Activated CD8-positive, alpha-beta T cell treated with anti-CD3 and anti-CD28 coated beads for 36 hours (primary cell): ENCODE data around the gene ZNF138. TPM values are rescaled to one million over a fixed set of nuclear protein-coding genes. Genes with fewer than 3 reads are reported as not detected.
A peak's percentile ranks its signal among the peaks of the same experiment; 100 is the strongest.
"Not testable (repeated sequence)": the region's sequence is repeated elsewhere in the genome, so short reads cannot be mapped to it uniquely, and the experiment has no call there.

ENCODE experiments used
- ATAC-seq: fragments of 200-7000 bp; cut with Tn5 transposase; one replicate; pipeline ENCODE4 v1.10.0; 2021; ENCODE audit warnings: mild to moderate bottlenecking, moderate library complexity
- CTCF ChIA-PET: fragments of 350-600 bp; sonication (Branson Sonifier 250); formaldehyde crosslinking; loops from one replicate; lab custom pipeline; 2021; ENCODE audit warnings: antibody characterized with exemption; lab: Charles Lee
- POLR2A ChIA-PET: fragments of 350-600 bp; sonication (Branson Sonifier 250); formaldehyde crosslinking; loops from one replicate; lab custom pipeline; 2021; ENCODE audit warnings: antibody characterized with exemption; lab: Charles Lee
- DNase-seq: peaks from one replicate; pipeline ENCODE4 v3.0.0-alpha.2; 2020
- H3K27ac Mint-ChIP-seq: one replicate; pipeline ENCODE4 v1.8.0; 2021; ENCODE audit warnings: mild to moderate bottlenecking, mixed read lengths
- H3K27me3 Mint-ChIP-seq: one replicate; pipeline ENCODE4 v1.8.0; 2021; ENCODE audit warnings: mixed read lengths
- H3K36me3 Mint-ChIP-seq: one replicate; pipeline ENCODE4 v1.8.0; 2021; ENCODE audit warnings: low read depth, mixed read lengths
- H3K4me1 Mint-ChIP-seq: one replicate; pipeline ENCODE4 v1.8.0; 2021; ENCODE audit warnings: low read depth, mixed read lengths
- H3K4me3 Mint-ChIP-seq: one replicate; pipeline ENCODE4 v1.8.0; 2021; ENCODE audit warnings: mild to moderate bottlenecking, moderate library complexity, mixed read lengths
- H3K9me3 Mint-ChIP-seq: one replicate; pipeline ENCODE4 v1.8.0; 2021; ENCODE audit warnings: mixed read lengths
- CTCF ChIP-seq: fragments of 200-600 bp; IDR thresholded peaks from one replicate; pipeline ENCODE4 v1.8.0; 2022; ENCODE audit warnings: antibody characterized with exemption, mild to moderate bottlenecking
- intact Hi-C: fragments of 100-400 bp; cut with micrococcal nuclease; formaldehyde crosslinking; loops from one replicate; pipeline ENCODE4 v1.10.0; 2022
- total RNA-seq, 2 experiments: library from RNA; stranded (reverse); gene quantifications; one replicate each; pipeline ENCODE4 v1.2.3, GENCODE V29; 2021

Gene ZNF138
- total RNA-seq, 2 experiments from 2014 or later, result 9.4 to 11.7 TPM

GRCh38 chr7:64787295-64787694 is 6.9 kb upstream of the ZNF138 start:
- POLR2A ChIA-PET, result no interaction called here
- H3K27ac Mint-ChIP-seq, result no peak overlapping the region
- intact Hi-C loops, result no loop called here
- no peaks in the 10 kb centered on the region for H3K36me3 Mint-ChIP-seq
- no peak for DNase-seq
- TF ChIP-seq CTCF, result no peak
- no peaks in the 10 kb centered on the region for H3K4me1 Mint-ChIP-seq
- CTCF ChIA-PET, result no interaction called here
- no peak overlapping the region for H3K4me3 Mint-ChIP-seq
- no peak for ATAC-seq
- peaks cover 2% of the 10 kb centered on the region for H3K27me3 Mint-ChIP-seq
- H3K9me3 Mint-ChIP-seq, result peaks cover 1% of the 10 kb centered on the region

GRCh38 chr7:64789241-64789640 is 5.0 kb upstream of the ZNF138 start:
- H3K4me3 Mint-ChIP-seq, H3K36me3 Mint-ChIP-seq, POLR2A ChIA-PET, H3K27me3 Mint-ChIP-seq, intact Hi-C loops, H3K27ac Mint-ChIP-seq, H3K4me1 Mint-ChIP-seq, H3K9me3 Mint-ChIP-seq, DNase-seq, CTCF ChIA-PET, ATAC-seq: not testable (repeated sequence)

- Mint-ChIP-seq H3K27ac (peak overlapping the region; percentile 99), H3K36me3 (peaks cover 15% of the 10 kb centered on the region), H3K9me3 (no peaks in the 10 kb centered on the region), H3K4me1 (peaks cover 17% of the 10 kb centered on the region), H3K4me3 (peak overlapping the region; percentile 17), H3K27me3 (no peaks in the 10 kb centered on the region)
- POLR2A ChIA-PET, result interaction anchor here (0.8 to 1.6 kb wide), 3 partner anchors 10 to 479 kb away, joined by 3 to 7 read pairs (median 4); partner anchors contain the start of gene ZNF736
- ATAC-seq (no peak), DNase-seq (no peak)
- intact Hi-C loops, result loop anchor here (10.0 kb wide), 1 partner anchor 488 kb away; no protein-coding TSS in a partner anchor
- CTCF ChIA-PET, result interaction anchor here (0.9 to 1.7 kb wide), 2 partner anchors 105 to 153 kb away, joined by 3 to 4 read pairs; no protein-coding TSS in a partner anchor
- TF ChIP-seq CTCF, result no peak
These were observed 997 bp upstream of the ZNF138 start for GRCh38 chr7:64793106-64793755.

- intact Hi-C loops, result loop anchor here (10.0 kb wide), 1 partner anchor 490 kb away; no protein-coding TSS in a partner anchor
- ATAC-seq (no peak), DNase-seq (no peak)
- ChIA-PET POLR2A (interaction anchor here (0.6 kb wide), 1 partner anchor 220 kb away, joined by 3 read pairs; no protein-coding TSS in a partner anchor), CTCF (interaction anchor here (1.7 kb wide), 1 partner anchor 107 kb away, joined by 4 read pairs; no protein-coding TSS in a partner anchor)
- peaks cover 25% of the 10 kb centered on the region for H3K4me1 Mint-ChIP-seq
- peaks cover 31% of the 10 kb centered on the region for H3K36me3 Mint-ChIP-seq
- TF ChIP-seq CTCF, result no peak
- H3K9me3 Mint-ChIP-seq, result no peaks in the 10 kb centered on the region
- H3K4me3 Mint-ChIP-seq, result peak overlapping the region; percentile 99
- H3K27me3 Mint-ChIP-seq, result no peaks in the 10 kb centered on the region
- H3K27ac Mint-ChIP-seq, result peak overlapping the region; percentile 99
These were observed 948 bp downstream of the ZNF138 start for GRCh38 chr7:64795176-64795575.

GRCh38 chr7:64799169-64799568 is 4.9 kb downstream of the ZNF138 start:
- intact Hi-C loops, result loop anchor here (10.0 kb wide), 1 partner anchor 494 kb away; no protein-coding TSS in a partner anchor
- H3K9me3 Mint-ChIP-seq, POLR2A ChIA-PET, ATAC-seq, CTCF ChIA-PET, H3K27me3 Mint-ChIP-seq, DNase-seq, H3K27ac Mint-ChIP-seq, H3K4me3 Mint-ChIP-seq: not testable (repeated sequence)
- Mint-ChIP-seq H3K4me1 (peaks cover 45% of the 10 kb centered on the region), H3K36me3 (peaks cover 57% of the 10 kb centered on the region)

GRCh38 chr7:64802699-64803098 is 8.5 kb downstream of the ZNF138 start:
- CTCF ChIA-PET, result interaction anchor here (0.9 kb wide), 1 partner anchor 324 kb away, joined by 3 read pairs; no protein-coding TSS in a partner anchor
- H3K4me3 Mint-ChIP-seq, result no peak overlapping the region
- no peak for DNase-seq

More at GRCh38 chr7:64802699-64803098, 8.5 kb downstream of the ZNF138 start:
- peaks cover 38% of the 10 kb centered on the region for H3K4me1 Mint-ChIP-seq
- H3K27ac Mint-ChIP-seq, result no peak overlapping the region
- ATAC-seq, result no peak
- H3K9me3 Mint-ChIP-seq, result peaks cover 5% of the 10 kb centered on the region
- POLR2A ChIA-PET, result interaction anchor here (1.1 kb wide), 1 partner anchor 8 kb away, joined by 3 read pairs; the partner anchor contains the start of gene ZNF138
- intact Hi-C loops, result no loop called here
- H3K27me3 Mint-ChIP-seq, result no peaks in the 10 kb centered on the region
- peaks cover 64% of the 10 kb centered on the region for H3K36me3 Mint-ChIP-seq
- TF ChIP-seq CTCF, result no peak
